Fibroblast of skin of left quadriceps (primary cell): ENCODE results near the gene PRAMEF12.
"Not testable (repeated sequence)": the region's sequence is repeated elsewhere in the genome, so short reads cannot be mapped to it uniquely, and the experiment has no call there.

Experiments
- DNase-seq, 2 experiments: peaks; one replicate each; pipeline ENCODE4 v3.0.0-alpha.2; 2013; ENCODE audit warnings: low read depth in 2 of 2

PRAMEF12 gene

DNA sequence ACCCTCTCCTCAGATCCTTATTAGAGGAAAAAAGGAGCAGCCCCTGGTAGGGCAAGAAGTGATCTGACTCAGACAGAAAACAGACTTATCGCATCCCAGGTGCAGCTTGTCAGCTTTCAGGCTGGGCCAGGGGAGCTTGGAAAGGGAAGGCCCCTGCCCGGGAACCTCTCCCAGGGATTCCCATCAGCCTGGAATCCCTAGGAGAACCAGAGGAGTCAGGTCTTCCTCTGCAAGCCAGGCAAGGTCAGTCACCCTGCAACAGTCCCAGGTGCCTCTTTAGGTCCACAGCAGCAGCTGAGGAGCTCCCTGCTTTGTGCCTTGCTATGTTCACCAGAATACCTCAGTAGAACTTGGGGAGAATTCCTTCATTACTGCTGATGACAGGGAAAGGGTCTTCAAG is 2.9 kb upstream of the PRAMEF12 start:
- DNase-seq = no peak

DNA sequence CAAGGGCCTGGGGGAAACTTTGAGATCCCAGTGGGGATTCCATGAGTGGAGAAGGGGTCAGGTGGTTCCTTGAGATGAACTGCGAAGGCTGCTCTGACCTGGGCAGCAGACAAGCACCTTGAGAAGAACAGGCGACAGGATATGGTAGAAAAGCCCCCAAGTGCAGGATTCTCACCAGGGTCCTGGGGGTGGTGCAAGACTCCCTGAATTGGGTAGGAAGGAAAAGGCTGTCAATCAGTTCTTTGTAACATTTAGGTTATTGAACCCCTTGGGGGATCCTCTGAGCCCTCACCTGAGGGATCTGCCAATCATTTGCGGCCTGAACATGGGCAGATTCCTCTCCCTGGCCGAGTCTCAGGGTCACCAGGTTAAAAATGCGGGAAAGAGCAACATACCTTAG is 2.4 kb upstream of the PRAMEF12 start:
- no peak for DNase-seq

- DNase-seq = no peak
Measured at GRCh38 chr1:12772520-12772919, 1.0 kb upstream of the PRAMEF12 start.

DNA sequence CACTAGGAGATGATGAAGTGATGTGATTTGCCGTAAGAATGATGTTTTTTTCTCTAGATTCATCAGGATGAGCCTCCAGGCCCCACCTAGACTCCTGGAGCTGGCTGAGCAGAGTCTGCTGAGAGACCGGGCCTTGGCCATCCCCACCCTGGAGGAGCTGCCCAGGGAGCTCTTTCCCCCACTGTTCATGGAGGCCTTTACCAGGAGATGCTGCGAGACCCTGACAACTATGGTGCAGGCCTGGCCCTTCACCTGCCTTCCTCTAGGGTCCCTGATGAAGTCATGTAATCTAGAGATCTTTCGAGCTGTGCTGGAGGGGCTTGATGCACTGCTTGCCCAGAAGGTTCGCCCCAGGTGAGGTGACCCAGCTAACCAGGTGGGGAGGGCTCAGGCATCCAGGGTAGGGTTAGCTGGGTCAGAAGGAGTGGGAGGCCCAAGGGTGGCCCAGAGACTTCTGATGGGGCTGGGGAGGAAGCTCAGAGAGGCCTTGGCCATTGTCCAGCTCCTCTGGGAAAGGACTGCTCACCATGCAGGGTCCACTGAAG is 1.3 kb downstream of the PRAMEF12 start:
- DNase-seq = no peak

GRCh38 chr1:12775443-12775842 is 1.9 kb downstream of the PRAMEF12 start:
- DNase-seq = no peak

DNA sequence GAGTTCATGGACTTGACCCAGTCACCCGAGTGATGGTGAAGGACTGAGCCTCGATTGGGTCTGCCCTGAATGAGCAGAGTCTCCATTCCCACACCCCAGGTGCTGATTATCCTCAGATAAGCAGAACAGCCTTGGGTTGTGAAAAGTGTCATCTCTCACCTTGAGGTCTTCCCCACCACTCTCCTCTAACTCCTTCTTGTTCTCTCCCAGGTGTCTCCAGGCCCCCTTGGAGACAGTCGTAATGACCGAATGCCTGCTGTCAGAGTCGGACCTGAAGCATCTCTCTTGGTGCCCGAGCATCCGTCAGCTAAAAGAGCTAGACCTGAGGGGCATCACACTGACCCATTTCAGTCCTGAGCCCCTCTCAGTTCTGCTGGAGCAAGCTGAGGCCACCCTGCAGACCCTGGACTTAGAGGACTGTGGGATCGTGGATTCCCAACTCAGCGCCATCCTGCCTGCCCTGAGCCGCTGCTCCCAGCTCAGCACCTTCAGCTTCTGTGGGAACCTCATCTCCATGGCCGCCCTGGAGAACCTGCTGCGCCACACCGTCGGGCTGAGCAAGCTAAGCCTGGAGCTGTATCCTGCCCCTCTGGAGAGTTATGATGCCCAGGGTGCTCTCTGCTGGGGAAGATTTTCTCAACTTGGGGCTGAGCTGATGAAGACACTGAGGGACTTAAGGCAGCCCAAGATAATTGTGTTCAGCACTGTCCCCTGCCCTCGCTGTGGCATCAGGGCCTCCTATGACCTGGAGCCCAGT is 3.4 kb downstream of the PRAMEF12 start:
- DNase-seq = no peak

DNA sequence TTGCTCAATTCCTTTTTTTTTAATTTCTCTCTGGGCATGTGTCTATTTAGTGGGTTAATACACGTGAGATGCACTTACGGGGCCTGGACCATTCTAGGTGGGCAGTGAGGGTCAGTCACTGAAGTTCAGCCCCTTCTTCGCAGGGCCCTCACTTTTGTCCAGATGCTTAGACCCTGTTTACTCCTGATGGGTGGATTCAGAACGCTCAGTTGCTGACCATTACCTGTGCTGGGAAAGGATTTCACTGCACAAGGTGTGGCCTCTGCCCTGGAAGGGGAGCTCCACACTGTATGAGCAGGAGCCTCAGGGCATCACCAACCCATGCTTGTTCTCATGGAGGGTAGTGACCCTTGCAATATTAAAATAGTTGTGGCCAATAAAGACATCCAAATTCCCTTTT is 4.5 kb downstream of the PRAMEF12 start:
- DNase-seq = no peak

GRCh38 chr1:12778907-12779306 is 5.4 kb downstream of the PRAMEF12 start:
- no peak for DNase-seq

DNA sequence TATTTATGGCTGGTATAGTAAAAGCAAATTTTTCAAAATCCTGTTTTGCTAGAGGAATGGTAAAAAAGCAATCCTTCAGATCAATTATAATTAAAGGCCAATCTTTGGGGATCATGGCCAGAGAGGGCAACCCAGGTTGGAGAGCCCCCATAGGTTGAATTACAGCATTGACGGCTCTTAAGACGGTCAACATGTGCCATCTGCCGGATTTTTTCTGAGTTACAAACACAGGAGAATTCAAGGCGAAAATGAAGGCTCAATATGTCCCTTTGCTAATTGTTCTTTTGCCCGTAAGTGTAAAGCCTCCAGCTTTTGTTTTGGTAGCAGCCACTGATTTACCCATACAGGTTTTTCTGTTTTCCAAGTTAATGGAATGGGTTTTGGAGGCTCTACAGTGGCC is 8.0 kb downstream of the PRAMEF12 start:
- DNase-seq = not testable (repeated sequence)

GRCh38 chr1:12783783-12784182 is 10.2 kb downstream of the PRAMEF12 start:
- not testable (repeated sequence) for DNase-seq

GRCh38 chr1:12784729-12785128 is 11.2 kb downstream of the PRAMEF12 start:
- DNase-seq = not testable (repeated sequence)

- not testable (repeated sequence) for DNase-seq
Measured at GRCh38 chr1:12791097-12791496, 17.6 kb downstream of the PRAMEF12 start, which contains the start of gene PRAMEF1. TSS of gene PRAMEF1 (plus strand) at chr1:12791397. CDS start at chr1:12793228, 1,831 bp downstream.

GRCh38 chr1:12798911-12799310 is 25.4 kb downstream of the PRAMEF12 start:
- no peak for DNase-seq

DNA sequence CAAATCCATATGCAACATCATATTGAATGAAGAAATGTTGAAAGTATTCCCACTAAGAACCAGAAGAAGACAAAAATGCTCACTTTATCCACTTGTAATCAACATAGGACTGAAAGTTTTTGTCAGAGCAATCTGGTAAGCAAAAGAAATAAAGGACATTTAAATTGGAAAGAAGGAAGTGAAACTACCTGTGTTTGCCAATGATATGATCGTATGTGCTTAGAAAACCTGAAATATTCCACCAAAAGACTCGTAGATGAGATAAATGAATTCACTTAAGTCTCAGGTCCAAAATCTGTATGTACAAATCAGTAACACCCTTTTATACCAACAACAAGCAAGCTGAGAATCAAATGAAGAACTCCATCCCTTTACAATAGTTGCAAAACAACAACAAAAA is 26.2 kb downstream of the PRAMEF12 start:
- DNase-seq = no peak

GRCh38 chr1:12809933-12810332 is 36.4 kb downstream of the PRAMEF12 start:
- DNase-seq = no peak

- peak; percentile 24 to 26 for DNase-seq
Measured at GRCh38 chr1:12810691-12811408, 37.3 kb downstream of the PRAMEF12 start.

- no peak for DNase-seq
Measured at GRCh38 chr1:12811409-12811784, 37.9 kb downstream of the PRAMEF12 start.

GRCh38 chr1:12819061-12819460 is 45.5 kb downstream of the PRAMEF12 start:
- DNase-seq = not testable (repeated sequence)
